SK-N-SH treated with all-trans-retinoic acid at 6 μM for 48 hours (cell line): ENCODE measurements around the gene ACR.

Experiments
- CSDC2 ChIP-seq: fragments of 250-450 bp; sonication (Bioruptor Pico); IDR thresholded peaks from 2 replicates; pipeline ENCODE4 v1.5.0; 2020; ENCODE audit warnings: mild to moderate bottlenecking, moderate library complexity
- OSR1 ChIP-seq: fragments of 250-450 bp; sonication (Bioruptor Pico); IDR thresholded peaks from 2 replicates; pipeline ENCODE4 v1.8.0; 2022; ENCODE audit warnings: moderate library complexity, mild to moderate bottlenecking, inconsistent platforms
- RARB ChIP-seq: fragments of 250-450 bp; sonication (Bioruptor Pico); IDR thresholded peaks from 2 replicates; pipeline ENCODE4 v1.8.0; 2021; ENCODE audit warnings: mild to moderate bottlenecking, moderate library complexity
- SNAI2 ChIP-seq: fragments of 250-450 bp; sonication (Bioruptor Pico); IDR thresholded peaks from 2 replicates; pipeline ENCODE4 v1.5.0; 2020; ENCODE audit warnings: mild to moderate bottlenecking, moderate library complexity
- ZFP3 ChIP-seq: fragments of 250-450 bp; sonication (Bioruptor Pico); IDR thresholded peaks from 2 replicates; pipeline ENCODE4 v1.5.0; 2020; ENCODE audit warnings: mild to moderate bottlenecking, moderate library complexity
- ZFP30 ChIP-seq: fragments of 450-650 bp; formaldehyde crosslinking; IDR thresholded peaks from 2 replicates; pipeline ENCODE4 v1.5.0; 2022; ENCODE audit warnings: mild to moderate bottlenecking, moderate library complexity
- ZNF565 ChIP-seq: fragments of 450-650 bp; formaldehyde crosslinking; conservative IDR thresholded peaks from 2 replicates; pipeline ENCODE4 v1.5.0; 2020; ENCODE audit warnings: low read depth, mild to moderate bottlenecking, moderate library complexity
- TF ChIP-seq, protein P1 (sequence below): fragments of 250-450 bp; sonication (Bioruptor Pico); IDR thresholded peaks from 2 replicates; pipeline ENCODE4 v1.8.0; 2020; ENCODE audit warnings: mild to moderate bottlenecking, moderate library complexity, borderline replicate concordance
- TF ChIP-seq, protein P2 (sequence below): fragments of 250-450 bp; sonication (Bioruptor Pico); IDR thresholded peaks from 2 replicates; pipeline ENCODE4 v1.5.1; 2020; ENCODE audit warnings: low read depth, mild to moderate bottlenecking, moderate library complexity
- TF ChIP-seq, protein P3 (sequence below): fragments of 250-450 bp; sonication (Bioruptor Pico); IDR thresholded peaks from 2 replicates; pipeline ENCODE4 v1.8.0; 2021; ENCODE audit warnings: low read depth, mild to moderate bottlenecking, moderate library complexity, borderline replicate concordance

DNA sequence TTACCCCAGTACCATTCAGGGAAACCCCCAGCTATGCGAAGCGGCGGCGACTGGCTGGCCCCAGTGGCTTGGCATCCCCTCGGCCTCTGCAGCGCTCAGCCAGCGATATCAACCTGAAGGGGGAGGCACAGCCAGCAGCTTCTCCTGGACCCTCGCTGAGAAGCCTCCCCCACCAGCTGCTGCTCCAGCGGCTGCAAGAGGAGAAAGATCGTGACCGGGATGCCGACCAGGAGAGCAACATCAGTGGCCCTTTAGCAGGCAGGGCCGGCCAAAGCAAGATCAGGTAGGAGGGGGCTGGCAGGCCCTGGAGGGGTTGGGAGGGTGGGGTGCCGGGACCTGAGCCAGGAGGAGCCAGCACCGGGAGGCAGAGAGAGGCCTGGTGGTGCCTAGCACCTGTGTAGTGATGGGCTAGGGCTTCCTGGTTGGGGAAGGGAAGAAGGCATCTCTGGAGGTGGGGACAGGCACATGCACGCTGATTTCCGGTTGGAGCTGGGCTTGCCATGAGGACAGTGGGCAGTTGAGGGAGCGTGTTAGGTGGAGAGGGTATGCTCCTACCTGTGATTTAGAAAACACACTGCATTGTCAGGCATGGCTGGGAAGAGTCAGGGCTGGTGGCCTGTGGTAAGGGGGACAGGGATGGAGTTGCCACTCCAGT lies 43.1 kb upstream of the ACR start:
- TF ChIP-seq, protein P1, sequence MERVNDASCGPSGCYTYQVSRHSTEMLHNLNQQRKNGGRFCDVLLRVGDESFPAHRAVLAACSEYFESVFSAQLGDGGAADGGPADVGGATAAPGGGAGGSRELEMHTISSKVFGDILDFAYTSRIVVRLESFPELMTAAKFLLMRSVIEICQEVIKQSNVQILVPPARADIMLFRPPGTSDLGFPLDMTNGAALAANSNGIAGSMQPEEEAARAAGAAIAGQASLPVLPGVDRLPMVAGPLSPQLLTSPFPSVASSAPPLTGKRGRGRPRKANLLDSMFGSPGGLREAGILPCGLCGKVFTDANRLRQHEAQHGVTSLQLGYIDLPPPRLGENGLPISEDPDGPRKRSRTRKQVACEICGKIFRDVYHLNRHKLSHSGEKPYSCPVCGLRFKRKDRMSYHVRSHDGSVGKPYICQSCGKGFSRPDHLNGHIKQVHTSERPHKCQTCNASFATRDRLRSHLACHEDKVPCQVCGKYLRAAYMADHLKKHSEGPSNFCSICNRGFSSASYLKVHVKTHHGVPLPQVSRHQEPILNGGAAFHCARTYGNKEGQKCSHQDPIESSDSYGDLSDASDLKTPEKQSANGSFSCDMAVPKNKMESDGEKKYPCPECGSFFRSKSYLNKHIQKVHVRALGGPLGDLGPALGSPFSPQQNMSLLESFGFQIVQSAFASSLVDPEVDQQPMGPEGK = no peak
- TF ChIP-seq ZFP30 (no peak), ZFP3 (CRISPR knock-in tag) (no peak), ZNF565 (CRISPR knock-in tag) (no peak), CSDC2 (no peak), RARB (no peak), OSR1 (no peak), SNAI2 (CRISPR knock-in tag) (no peak)
- TF ChIP-seq, protein P2, sequence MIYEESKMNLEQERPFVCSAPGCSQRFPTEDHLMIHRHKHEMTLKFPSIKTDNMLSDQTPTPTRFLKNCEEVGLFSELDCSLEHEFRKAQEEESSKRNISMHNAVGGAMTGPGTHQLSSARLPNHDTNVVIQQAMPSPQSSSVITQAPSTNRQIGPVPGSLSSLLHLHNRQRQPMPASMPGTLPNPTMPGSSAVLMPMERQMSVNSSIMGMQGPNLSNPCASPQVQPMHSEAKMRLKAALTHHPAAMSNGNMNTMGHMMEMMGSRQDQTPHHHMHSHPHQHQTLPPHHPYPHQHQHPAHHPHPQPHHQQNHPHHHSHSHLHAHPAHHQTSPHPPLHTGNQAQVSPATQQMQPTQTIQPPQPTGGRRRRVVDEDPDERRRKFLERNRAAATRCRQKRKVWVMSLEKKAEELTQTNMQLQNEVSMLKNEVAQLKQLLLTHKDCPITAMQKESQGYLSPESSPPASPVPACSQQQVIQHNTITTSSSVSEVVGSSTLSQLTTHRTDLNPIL (CRISPR knock-in tag) = no peak
- TF ChIP-seq, protein P3, sequence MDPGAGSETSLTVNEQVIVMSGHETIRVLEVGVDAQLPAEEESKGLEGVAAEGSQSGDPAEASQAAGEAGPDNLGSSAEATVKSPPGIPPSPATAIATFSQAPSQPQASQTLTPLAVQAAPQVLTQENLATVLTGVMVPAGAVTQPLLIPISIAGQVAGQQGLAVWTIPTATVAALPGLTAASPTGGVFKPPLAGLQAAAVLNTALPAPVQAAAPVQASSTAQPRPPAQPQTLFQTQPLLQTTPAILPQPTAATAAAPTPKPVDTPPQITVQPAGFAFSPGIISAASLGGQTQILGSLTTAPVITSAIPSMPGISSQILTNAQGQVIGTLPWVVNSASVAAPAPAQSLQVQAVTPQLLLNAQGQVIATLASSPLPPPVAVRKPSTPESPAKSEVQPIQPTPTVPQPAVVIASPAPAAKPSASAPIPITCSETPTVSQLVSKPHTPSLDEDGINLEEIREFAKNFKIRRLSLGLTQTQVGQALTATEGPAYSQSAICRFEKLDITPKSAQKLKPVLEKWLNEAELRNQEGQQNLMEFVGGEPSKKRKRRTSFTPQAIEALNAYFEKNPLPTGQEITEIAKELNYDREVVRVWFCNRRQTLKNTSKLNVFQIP (CRISPR knock-in tag) = no peak
